HG03064 (cell line): ENCODE results near the gene AMT.
"Not testable (repeated sequence)": the region's sequence is repeated elsewhere in the genome, so short reads cannot be mapped to it uniquely, and the experiment has no call there.

Experiments
- ATAC-seq: cut with Tn5 transposase; IDR thresholded peaks from one replicate; pipeline ENCODE4 v1.9.1; 2021; ENCODE audit warnings: low read depth; ENCODE audit not compliant: unreplicated experiment

Gene AMT

DNA sequence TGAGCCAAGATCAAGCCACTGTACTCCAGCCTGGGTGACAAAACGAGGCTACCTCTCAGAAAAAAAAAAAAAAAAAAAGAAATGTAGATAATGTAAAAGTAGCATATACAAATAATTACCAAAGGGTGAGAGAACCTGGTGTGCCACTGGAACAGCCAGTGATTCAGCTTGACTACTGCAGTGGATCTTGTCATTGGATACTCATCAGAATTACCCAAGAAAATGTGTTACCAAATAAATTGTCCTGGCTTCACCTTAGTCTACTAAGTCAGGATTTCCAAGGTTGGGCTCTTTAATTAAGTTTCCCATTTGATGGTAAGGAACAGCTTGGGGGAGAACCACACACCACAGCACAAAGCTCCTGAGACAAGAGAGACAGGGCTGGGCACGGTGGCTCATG is 5.3 kb upstream of the AMT start:
- no peak for ATAC-seq

GRCh38 chr3:49424816-49425215 is 2.5 kb upstream of the AMT start:
- no peak for ATAC-seq

DNA sequence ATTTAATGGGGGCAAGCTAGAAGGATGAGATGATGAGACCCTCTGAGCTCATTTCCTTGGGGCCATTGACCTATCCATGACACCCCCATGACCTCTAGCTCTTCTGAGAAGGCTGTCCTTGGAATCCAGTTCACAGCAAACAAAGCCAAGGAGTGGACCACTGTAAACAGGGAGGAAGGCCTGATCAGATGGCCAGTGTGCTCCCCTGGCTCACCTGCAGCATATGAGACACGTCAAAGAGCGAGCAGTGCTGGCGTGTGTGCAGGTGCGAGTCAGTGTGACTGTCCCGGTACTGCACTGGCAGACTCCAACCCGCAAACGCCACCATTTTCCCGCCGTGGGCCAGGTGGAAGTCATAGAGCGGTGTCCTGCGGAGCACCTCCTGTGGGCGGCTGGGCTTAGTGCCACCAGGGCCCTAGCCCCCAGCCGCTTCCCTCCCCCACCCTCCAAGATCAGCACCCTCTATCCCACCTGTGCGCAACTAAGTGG is 339 bp downstream of the AMT start:
- ATAC-seq, result no peak

- ATAC-seq, result no peak
Observed at GRCh38 chr3:49417516-49418120, 4.7 kb downstream of the AMT start.

DNA sequence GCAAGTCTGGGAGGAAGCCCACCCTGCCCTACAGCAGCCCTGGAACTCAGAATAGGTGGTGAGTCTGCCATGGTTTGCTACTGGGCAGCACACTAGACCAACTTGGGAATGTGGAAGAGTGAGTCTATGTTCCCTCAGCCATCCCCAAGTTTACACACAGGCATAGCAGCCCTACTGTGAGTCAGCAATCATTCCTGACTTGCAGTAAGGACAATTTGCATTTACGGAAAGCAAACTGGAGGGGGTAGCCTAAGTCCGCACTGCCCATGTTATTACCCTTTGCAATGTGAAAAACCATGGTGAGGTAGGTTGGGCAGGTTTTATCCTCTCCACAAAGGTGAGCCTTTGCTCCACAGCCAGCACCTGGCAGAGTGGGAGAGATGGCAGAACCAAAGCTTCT is 5.4 kb downstream of the AMT start:
- no peak for ATAC-seq

GRCh38 chr3:49415931-49416601 is 6.2 kb downstream of the AMT start:
- ATAC-seq, result no peak

DNA sequence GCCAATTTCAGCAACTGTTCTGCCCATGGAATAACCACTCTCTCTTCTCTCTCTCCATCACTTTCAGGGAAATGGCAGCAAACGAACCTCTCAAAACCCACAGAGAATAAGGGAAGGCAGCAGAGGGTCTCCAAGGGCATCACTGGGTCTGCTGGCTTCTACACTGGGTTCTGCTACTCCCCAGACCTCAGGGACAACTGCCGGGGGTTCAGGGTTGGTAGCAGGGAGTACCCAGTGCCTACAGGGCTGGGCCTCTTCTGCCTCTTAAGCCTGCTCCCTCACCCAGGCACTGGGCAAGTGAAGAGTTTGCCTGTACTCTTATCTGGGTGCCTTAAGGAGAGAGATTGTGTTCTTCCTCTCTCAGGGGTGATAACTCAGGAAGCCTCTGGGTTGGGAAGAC is 7.5 kb downstream of the AMT start:
- no peak for ATAC-seq

GRCh38 chr3:49413338-49413734 is 8.9 kb downstream of the AMT start:
- no peak for ATAC-seq

GRCh38 chr3:49412632-49413337 is 9.5 kb downstream of the AMT start:
- ATAC-seq, result no peak

GRCh38 chr3:49411968-49412631 is 10.2 kb downstream of the AMT start, which contains the start of the genes RHOA and TCTA:
TSS of gene RHOA (minus strand) at chr3:49411976. CDS start at chr3:49375589, 36,387 bp downstream.
TSS of gene TCTA (plus strand) at chr3:49412423. CDS start at chr3:49412427, 4 bp downstream.
- peak; percentile 65 for ATAC-seq

DNA sequence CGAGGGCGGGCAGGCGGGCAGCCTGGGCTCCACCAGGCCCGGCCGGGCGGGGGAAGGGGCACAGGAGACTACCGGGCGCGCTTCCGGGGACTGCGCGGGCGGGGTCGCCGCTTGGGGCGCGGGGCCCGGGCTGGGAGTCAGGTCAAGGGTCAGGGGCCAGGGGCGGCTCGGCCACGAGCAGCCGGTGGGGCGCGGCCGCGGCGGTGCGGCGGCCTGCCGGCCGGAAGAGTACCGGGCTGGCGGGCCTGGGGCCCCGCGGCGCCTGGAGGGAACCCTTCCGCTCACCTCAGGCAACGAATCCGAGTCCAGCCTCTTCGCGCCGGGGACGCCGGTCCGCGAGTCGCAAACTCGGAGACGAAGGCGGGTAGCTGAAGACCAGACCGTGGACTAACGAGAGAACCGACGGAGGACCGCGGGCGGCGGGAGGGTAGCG is 10.7 kb downstream of the AMT start:
- ATAC-seq, result peak; percentile 9

GRCh38 chr3:49410846-49411534 is 11.3 kb downstream of the AMT start:
- ATAC-seq, result no peak

GRCh38 chr3:49410066-49410845 is 12.0 kb downstream of the AMT start:
- no peak for ATAC-seq

- ATAC-seq, result no peak
Observed at GRCh38 chr3:49406571-49407565, 15.4 kb downstream of the AMT start.

DNA sequence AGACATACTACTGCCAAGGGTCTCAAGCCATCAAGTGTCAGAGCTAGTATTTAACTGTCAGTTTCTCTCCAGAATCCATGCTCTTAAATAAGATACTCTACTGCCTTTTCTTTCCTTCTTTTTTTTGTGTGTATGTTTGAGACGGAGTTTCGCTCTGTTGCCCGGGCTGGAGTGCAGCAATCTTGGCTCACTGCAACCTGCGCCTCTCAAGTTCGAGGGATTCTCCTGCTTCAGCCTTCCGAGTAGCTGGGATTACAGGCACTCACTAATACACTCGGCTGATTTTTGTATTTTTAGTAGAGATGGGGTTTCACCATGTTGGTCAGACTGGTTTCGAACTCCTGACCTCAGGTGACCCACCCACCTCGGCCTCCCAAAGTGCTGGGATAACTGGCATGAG is 16.7 kb downstream of the AMT start:
- not testable (repeated sequence) for ATAC-seq

- no peak for ATAC-seq
Observed at GRCh38 chr3:49403891-49404290, 18.4 kb downstream of the AMT start.

- no peak for ATAC-seq
Observed at GRCh38 chr3:49401766-49402165, 20.5 kb downstream of the AMT start.

GRCh38 chr3:49399461-49399860 is 22.8 kb downstream of the AMT start:
- no peak for ATAC-seq
